Fibroblast of the aortic adventitia (primary cell): Measurements from ENCODE around the gene FHIT. TPM values are rescaled to one million over a fixed set of nuclear protein-coding genes. Genes with fewer than 3 reads are reported as not detected.
"Not testable (repeated sequence)": the region's sequence is repeated elsewhere in the genome, so short reads cannot be mapped to it uniquely, and the experiment has no call there.

Source experiments
- DNase-seq: peaks from one replicate; pipeline ENCODE4 v3.0.0-alpha.2; 2010; ENCODE audit warnings: low read depth
- H3K4me3 ChIP-seq: 2 replicates; pipeline ENCODE4 v1.5.1; 2011; ENCODE audit warnings: low read depth, mild to moderate bottlenecking, control low read depth, low read length, moderate library complexity
- total RNA-seq: library from RNA; depleted of rRNA; stranded (reverse); fragments of >200 nt; gene quantifications from 2 replicates; pipeline ENCODE4 v1.2.3, GENCODE V29; 2012; ENCODE audit warnings: low replicate concordance
- TF ChIP-seq, protein P1 (sequence below): IDR thresholded peaks from 2 replicates; pipeline ENCODE4 v1.5.1; 2011; ENCODE audit warnings: mild to moderate bottlenecking, low read length, control low read depth, inconsistent platforms; ENCODE audit not compliant: insufficient read depth

FHIT gene
- total RNA-seq, 1 donor, result 1.5 TPM

DNA sequence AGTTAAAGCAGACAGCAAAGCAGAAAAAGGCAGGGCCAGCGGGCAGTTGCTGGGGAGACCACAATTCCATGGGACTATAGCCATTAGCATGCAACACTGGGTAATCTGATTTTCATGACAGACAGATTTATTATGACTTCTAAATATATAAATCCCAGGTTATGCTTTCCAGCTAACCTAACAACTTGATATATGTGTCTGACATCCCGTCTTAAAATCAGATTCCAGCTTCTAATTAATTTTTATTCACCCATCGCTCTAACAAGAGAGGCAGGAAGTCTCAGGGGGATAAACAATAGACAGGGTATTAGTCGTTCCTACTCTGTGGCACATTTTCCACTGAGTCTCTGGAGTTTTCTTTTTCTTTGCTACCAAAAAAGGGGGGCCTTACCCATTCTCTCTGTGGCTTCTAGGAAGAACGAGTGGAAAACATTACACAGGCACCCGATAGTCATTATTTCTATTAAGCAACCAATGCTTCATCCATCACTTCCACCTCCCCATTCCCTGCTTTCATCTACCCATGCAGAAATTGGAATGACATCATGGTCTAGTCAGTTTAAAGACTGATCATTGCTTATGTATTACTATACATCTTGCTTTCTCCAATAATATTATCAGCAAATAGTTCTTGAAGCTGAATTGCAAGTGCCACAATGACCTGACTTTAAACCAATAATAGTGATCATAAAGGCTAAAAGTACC, 173.1 kb downstream of the FHIT start:
- no peak overlapping the region for H3K4me3 ChIP-seq
- TF ChIP-seq, protein P1, sequence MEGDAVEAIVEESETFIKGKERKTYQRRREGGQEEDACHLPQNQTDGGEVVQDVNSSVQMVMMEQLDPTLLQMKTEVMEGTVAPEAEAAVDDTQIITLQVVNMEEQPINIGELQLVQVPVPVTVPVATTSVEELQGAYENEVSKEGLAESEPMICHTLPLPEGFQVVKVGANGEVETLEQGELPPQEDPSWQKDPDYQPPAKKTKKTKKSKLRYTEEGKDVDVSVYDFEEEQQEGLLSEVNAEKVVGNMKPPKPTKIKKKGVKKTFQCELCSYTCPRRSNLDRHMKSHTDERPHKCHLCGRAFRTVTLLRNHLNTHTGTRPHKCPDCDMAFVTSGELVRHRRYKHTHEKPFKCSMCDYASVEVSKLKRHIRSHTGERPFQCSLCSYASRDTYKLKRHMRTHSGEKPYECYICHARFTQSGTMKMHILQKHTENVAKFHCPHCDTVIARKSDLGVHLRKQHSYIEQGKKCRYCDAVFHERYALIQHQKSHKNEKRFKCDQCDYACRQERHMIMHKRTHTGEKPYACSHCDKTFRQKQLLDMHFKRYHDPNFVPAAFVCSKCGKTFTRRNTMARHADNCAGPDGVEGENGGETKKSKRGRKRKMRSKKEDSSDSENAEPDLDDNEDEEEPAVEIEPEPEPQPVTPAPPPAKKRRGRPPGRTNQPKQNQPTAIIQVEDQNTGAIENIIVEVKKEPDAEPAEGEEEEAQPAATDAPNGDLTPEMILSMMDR, result no peak
- no peak for DNase-seq

- H3K4me3 ChIP-seq, result no peak overlapping the region
- DNase-seq, result no peak
- TF ChIP-seq, protein P1, result no peak
Measured at GRCh38 chr3:61077551-61077950, 173.7 kb downstream of the FHIT start.

- TF ChIP-seq, protein P1, result no peak
- DNase-seq, result no peak
- H3K4me3 ChIP-seq, result no peak overlapping the region
Measured at GRCh38 chr3:61074783-61075182, 176.5 kb downstream of the FHIT start.

- H3K4me3 ChIP-seq, result no peak overlapping the region
- no peak for DNase-seq
- TF ChIP-seq, protein P1, result no peak
Measured at GRCh38 chr3:61073566-61074165, 177.6 kb downstream of the FHIT start.

GRCh38 chr3:61068084-61068483, 183.2 kb downstream of the FHIT start:
- no peak for DNase-seq
- no peak overlapping the region for H3K4me3 ChIP-seq
- TF ChIP-seq, protein P1, result no peak

DNA sequence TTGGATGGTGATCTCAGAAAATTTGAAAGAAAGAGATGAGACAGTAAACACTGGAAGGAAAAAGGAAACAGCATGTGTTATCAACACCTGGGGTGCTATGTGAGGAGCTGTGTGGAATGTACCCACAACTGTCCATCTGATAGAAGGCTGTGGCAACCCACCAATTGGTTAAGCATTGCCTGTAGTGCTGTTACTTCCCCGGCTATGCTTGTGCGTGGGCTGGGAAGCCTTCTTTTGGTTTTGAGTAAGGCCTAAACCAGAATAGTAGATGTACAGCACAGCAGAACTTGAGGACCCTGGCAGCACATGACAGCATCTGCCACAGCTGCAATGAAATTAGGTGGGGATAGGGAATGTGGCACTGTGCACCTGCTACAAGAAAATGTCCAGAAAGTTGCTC, 184.5 kb downstream of the FHIT start:
- no peak for DNase-seq
- H3K4me3 ChIP-seq, result no peak overlapping the region
- TF ChIP-seq, protein P1, result no peak

DNA sequence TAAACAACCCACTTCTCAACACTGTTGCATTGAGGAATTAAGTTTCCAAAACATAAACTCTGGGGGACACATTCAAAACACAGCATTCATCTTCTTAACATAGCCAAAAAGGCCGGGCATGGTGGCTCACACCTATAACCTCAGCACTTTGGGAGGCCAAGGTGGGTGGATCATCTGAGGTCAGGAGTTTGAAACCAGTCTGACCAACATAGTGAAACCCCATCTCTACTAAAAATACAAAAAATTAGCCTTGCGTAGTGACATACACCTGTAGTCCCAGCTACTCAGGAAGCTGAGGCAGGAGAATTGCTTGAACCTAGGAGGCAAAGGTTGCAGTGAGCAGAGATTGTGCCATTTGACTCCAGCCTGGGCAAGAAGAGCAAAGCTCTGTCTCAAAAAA, 185.0 kb downstream of the FHIT start:
- not testable (repeated sequence) for H3K4me3 ChIP-seq, DNase-seq
